GM19397 (cell line): Measurements from ENCODE around the gene CFAP53.

ENCODE experiments used
- ATAC-seq: cut with Tn5 transposase; IDR thresholded peaks from one replicate; pipeline ENCODE4 v1.9.1; 2021; ENCODE audit warnings: mild to moderate bottlenecking, moderate library complexity; ENCODE audit not compliant: unreplicated experiment

CFAP53 gene

DNA sequence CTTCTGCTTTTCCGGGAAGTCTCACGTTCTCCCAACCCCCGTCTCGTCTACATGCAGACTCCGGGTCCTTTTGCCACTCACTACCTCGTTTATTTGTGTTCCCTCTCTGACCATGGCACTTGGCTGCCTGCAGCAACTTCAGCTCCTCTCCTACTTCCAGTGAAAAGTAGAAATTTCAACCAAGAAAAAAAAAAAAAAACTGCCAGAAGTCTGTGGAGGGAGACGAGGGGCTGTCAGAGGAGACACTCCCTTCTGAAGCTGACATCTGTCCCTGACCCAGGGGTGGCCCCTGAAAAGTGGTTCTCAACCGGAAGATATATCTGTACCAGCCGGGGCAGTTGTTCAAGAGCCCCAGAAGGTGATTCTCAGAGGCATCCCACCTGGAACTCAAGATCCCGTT is 70.6 kb downstream of the CFAP53 start:
- ATAC-seq = no peak

DNA sequence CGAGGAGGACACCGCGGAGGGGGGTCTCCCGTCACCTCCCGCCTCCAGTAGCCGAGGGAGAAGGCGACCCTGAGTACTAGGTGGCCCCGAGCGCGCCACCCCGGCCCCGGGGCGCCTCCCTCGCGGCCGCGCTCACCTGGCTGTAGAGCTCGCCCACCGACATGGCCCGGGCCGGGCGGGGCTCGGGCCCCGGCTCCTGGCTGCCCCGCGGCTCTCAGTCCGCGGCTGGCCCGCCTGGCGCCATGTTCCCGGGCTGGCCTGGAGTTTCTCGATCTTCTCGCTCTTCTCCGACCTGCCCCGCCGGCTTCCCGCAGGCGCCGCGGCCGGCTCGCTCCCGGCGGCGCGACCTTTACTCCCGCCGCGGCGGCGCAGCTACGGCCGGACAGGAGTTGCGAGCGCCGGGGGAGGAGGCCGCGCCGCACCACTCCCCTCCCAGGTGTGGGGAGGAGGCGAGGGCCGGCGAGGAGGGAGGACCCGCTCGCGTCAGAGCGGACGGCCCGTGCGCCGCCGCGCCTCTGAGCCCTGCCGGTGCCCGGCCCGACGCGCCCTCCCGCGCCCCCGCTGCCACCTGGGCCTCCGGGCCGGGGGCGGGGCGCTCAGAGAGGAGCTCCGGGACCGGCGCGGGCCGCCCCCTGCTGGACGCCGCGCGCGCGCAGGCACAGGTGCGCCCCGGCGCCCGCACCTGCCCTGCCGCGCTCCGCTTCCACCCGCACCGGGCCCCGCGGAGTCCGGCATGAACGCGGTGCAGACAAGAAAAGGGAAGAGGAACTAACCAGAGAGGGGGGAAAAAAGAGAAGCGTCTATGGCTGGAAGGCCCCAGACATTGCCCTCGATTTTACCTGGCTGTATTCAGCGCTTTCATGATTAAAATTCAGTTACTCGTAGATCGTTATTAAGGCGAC is 71.4 kb downstream of the CFAP53 start, which contains the start of gene MYO5B:
Gene MYO5B, minus strand, starts transcription at position 517 of the 902 bp plus-strand sequence. Its CDS starts 354 bp downstream, at position 163.
- peak; percentile 81 for ATAC-seq

DNA sequence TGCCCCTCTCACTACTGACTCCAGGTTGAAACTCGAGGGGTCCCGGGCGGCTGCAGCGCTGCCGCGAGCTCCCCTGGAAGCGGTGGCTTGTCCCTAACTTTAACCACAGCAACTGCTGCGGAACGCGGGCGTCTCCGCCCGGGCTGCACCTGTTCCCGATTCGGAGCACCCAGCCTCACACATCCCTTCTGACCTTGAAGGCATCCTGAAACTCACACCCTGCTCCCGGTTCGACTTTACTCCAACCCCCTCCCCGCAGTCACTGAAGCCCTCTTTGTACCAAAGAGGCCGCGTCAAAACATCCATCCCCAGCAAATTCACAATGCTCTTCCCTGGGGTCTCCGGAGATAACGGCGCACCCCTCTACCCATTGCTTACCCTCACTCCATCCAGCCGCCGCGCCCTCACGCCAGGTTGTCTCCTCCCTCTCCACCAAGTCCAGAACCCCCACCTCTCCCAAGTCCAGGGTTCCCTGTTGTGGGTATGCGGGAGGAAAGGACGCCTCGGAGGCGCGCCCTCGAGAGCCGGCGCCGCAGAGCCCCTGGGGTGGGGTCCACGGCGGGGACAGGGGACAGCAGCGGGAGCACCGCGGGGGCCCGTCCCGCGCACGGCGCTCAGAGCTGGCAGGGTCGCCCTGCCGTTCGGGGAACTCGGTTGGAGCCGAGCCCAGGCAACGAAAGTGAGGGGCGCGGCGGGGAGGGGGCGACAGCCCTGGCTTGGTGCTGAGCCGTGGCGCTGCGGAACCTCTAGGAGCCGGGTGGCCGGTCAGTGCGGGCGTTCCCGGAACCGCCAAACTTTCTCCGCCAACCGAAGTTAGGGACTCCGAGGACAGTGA is 72.3 kb downstream of the CFAP53 start:
- ATAC-seq = peak; percentile 10

DNA sequence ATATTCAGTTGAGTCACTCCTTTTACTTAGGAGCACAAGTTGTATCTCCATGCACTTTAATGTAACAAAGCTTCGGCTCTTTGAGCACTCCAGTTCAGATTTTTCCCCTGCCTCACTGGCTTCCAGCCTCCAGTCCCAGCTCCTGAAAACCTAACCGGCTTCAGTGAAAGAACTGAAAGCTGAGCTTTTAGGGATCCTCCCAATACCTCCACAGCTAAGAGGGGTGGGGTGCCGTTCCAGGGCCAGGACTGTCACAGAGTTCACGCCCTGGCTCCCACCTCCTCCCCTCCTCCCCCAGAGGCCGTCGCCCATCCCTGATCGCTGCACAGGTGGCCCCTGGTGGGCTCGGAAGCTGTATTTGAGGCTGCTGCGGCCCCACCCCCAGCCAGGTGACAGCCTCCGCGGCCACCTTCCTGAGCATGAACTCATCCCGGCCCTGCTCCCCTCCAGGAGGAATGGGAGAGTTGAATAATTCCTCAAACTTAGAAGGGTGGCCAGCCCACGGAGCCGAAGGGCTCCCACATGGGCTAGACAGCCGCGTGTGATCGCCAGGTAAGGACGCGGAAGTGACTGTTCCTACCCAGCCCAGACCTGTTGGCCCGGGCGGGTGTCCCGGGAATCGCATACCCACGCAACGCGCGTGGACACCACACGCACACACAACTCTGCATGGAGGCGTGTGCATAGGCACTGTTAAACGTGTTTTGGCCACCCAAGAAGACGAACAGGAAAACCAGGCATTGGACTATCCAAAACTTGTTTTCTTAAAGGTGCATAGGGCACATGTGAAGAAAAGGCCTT is 73.1 kb downstream of the CFAP53 start:
- ATAC-seq = no peak

DNA sequence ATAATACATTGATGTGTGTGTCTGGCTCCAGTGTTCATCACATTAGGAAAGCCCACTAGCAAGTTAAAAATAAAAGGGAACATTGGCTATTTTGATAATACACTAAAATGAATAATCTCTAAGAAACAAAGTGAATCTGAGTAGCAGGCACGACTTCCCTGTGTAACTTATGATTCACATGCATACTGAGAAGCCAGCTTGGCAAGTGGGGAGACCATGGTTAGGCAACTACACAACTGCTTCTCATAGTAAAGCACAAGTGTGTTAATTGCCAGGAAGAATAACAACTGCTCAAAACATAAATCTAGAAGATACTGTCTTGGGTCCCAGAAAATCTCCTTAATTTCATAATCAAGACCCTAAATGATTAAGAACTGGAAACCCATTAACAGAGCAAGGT is 75.4 kb downstream of the CFAP53 start:
- ATAC-seq = no peak

DNA sequence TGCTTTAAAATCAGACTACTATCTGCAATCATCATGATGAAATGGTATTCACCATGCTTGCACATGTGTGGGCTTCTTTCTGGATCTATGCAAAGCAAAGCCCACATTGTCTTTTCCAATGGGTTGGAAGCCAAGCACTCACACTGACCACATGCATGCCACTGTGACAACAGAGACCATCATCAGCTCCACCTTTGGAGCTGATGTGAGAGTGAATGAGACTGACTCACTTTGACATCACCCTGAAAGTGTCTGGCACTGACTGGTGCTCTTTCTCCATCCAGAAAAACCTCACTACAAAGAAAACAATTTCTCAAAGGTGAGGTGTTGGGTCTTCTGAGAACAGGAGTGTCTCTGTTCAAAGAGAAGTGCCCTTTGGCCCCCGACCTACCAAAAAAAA is 76.1 kb downstream of the CFAP53 start:
- no peak for ATAC-seq

DNA sequence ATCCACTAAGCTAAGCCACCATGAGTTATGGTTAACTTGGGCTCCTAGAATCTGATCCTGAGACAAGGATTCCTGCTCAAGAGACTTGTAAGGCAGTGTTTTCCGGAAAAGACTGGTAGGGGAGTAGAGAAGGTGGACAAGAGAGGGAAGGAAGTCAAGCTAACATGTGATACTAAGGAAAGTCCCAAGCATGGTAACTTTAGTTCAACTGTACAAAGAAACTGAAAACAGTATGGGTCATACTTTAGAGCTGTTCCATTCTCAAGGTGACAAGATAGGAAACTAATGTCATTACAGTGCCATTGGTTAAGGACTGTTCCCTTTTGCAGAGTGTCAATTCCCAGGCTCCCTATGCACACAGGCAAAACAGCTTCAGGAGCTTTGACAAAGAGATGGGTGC is 77.1 kb downstream of the CFAP53 start:
- ATAC-seq = no peak

DNA sequence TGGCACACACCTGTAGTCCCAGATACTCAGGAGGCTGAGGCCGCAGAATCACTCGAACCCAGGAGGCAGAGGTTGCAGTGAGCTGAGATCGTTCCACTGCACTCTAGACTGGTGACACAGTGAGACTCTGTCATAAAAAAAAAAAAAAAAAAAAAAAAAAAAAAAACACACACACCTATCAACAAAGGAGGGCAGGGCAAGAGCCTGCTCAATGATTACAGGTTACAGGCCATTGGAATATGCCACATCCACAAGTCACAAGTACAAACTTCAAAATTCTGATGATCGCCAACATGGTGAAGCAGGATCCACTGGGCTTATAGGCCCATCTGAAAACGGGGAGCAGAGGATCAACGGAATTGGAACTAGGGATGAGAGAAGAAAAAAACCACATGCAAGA is 77.6 kb downstream of the CFAP53 start:
- ATAC-seq = no peak

DNA sequence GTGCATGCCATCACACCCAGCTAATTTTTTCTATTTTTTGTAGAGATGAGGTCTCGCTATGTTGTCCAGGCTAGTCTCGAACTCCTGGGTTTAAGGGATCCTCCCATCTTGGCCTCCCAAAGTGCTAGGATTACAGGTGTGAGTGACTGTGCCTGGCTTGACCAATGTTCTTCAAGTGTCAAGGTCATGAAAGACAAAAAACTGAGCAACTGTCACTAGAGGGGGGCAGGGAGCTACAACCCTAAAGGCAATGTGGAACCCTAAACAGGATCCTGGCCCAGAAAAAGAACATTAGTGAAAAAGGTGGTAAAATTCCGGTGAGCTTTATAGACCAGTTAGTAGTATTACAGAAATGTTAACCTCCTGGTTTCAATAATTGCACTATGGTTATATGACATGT is 78.6 kb downstream of the CFAP53 start:
- no peak for ATAC-seq

DNA sequence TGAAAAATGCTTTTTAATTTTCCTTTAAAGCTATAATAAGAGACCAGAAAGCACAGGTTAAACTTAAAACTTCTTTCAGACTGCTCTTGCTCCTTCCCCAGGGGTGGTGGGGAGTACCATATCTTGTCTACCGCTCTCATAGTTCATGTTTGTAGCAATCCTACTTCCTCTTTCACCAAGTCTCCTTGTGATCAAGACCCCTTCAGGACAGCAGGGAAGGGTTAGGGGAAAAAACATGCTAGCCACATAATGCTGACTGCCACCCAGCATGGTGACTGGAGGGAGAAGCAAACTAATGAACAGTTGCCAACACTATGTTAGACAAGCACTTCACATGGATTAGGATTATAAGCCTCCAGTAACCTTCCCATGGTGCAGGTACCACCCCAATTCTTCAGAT is 79.9 kb downstream of the CFAP53 start:
- no peak for ATAC-seq

DNA sequence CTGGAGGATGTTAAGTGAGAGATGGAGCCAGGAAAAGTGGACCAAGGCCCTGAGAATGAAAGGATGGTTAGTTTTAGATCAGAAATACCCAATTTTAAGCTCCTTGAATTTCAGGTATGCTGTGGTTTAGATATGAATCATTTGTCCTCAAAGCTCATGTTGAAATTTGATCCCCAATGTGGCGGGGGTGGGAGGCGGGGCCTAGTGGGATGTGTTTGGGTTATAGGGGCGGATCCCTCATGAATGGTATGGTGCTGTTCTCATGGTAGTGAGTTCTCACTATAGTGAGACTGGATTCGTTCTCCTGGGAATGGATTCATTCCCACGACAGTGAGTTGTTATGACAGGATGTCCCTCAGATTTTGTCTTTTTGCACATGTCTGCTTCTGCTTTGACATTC is 82.7 kb downstream of the CFAP53 start:
- no peak for ATAC-seq

DNA sequence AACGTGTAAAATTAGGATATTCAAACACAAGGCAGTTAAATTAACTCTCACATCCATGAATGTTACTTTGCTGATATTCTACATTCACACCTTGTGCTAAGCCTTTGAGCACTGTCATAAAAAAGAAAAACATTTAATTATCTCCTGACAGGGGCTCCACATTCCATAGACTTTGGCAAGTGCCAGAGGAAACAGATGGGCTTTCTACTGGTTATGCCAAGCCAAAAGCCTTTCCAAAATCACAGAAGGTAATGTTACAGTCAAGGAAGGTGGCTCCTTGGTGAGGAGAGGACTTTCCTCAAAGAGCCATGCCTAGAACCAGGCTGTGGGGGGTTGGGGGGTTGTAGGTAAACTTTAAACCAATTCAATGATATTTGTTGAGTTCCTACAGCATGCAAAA is 83.8 kb downstream of the CFAP53 start:
- ATAC-seq = no peak

DNA sequence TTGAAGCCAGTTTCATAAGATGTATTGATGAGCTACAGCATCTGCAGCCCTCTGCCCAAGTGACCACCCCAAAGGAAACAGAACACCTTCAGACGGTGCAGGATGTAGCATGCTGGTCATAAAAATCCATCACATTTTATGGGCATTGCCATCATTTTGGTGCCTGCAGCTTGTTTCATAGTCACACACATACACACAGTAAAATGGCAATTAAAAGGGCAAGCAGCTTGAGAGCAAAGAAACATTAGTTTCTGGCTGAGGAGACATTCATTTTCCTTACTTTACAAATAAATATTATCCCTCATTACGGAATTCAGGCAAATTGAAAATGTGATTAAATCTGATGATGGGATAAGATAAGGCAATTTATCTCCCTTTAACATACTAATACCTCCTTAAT is 84.7 kb downstream of the CFAP53 start:
- no peak for ATAC-seq

DNA sequence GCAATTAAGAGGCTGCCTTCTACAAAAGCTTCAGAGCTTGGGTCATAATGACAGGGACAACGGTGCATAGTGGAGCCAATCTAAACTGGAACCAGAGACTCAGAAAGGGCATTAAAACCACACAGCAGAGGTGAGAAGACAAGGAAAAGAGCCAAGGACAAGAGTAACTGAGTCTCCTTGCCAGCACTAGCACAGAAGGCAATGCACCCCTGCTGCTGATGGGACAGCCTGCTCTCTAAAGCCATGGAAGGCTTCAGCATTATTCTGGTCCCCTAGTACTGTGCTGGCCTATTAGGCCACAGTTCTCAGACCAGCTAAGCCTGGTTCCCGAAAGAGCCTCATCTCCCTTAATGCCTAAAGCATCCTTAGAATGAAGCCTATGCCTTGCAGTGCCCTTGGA is 86.8 kb downstream of the CFAP53 start:
- no peak for ATAC-seq

DNA sequence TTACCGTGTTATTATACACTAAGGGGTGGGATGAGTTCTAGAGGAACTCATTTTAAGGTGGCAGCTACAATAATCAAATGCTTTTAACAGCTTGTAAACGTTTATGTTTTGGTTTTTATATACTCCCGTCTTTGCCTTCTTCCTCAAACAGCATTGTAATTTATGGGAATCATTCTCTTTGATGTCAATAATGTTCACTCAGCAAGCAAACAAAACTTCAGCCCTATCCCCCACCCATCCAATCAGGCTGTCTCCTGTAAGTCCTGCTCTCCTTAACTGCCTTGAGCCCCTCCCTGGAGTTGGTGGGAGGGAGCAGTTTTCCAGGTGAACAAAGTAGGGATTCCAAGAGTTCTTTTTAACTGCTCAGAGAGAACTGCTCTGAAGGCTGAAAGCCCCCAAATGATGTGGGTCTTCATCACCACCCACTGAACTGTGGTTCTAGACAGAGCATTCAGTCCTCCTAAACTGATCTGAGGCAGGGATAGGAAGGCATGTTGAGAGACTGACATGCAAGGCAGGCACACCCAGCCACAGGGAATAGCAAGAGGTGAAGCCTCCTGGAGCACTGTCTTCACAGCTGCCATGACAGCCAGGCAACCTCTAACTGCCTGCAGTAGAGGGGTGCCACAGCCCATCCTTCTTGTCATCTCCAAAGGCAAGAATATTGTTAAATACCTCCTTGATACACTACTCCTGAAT is 88.9 kb downstream of the CFAP53 start:
- ATAC-seq = no peak
